Neuronal stem cell (in vitro differentiated cells): ENCODE data around the gene PRXL2C.

Source experiments
- DNase-seq: peaks from one replicate; pipeline ENCODE4 v3.0.0-alpha.2; 2013; ENCODE audit warnings: low spot score
- H2AFZ ChIP-seq: one replicate; pipeline ENCODE4 v1.6.1; 2013; ENCODE audit warnings: mild to moderate bottlenecking, low read length, inconsistent platforms
- H2AK5ac ChIP-seq: 2 replicates; pipeline ENCODE4 v1.6.1; 2013; ENCODE audit warnings: low read depth, mild to moderate bottlenecking, inconsistent platforms, low read length, moderate library complexity, mixed read lengths
- H2BK120ac ChIP-seq: 2 replicates; pipeline ENCODE4 v1.6.1; 2013; ENCODE audit warnings: low read depth, mild to moderate bottlenecking, inconsistent platforms, low read length, moderate library complexity, mixed read lengths
- H2BK12ac ChIP-seq: one replicate; pipeline ENCODE4 v1.6.1; 2013; ENCODE audit warnings: low read length, inconsistent platforms
- H2BK15ac ChIP-seq: 2 replicates; pipeline ENCODE4 v1.6.1; 2013; ENCODE audit warnings: mild to moderate bottlenecking, low read length, inconsistent platforms, mixed read lengths
- H2BK5ac ChIP-seq: one replicate; pipeline ENCODE4 v1.6.1; 2013; ENCODE audit warnings: inconsistent platforms, mild to moderate bottlenecking, low read length, moderate library complexity
- H3K14ac ChIP-seq: one replicate; pipeline ENCODE4 v1.6.1; 2013; ENCODE audit warnings: low read length, inconsistent platforms
- H3K18ac ChIP-seq: 2 replicates; pipeline ENCODE4 v1.6.1; 2013; ENCODE audit warnings: low read length, inconsistent platforms
- H3K23ac ChIP-seq: 2 replicates; pipeline ENCODE4 v1.6.1; 2013; ENCODE audit warnings: low read depth, mild to moderate bottlenecking, mixed read lengths, low read length, inconsistent platforms; ENCODE audit not compliant: poor library complexity
- H3K27ac ChIP-seq: replicated peaks from 3 replicates; pipeline ENCODE4 v1.5.1; 2013; ENCODE audit warnings: low read length, inconsistent platforms
- H3K27me3 ChIP-seq, 3 experiments: 2 replicates each; pipeline ENCODE4 v1.6.1; 2013; ENCODE audit warnings: low read length in 3 of 3, mild to moderate bottlenecking in 2 of 3, inconsistent platforms in 1 of 3, low read depth in 1 of 3, mixed read lengths in 1 of 3, moderate library complexity in 1 of 3; ENCODE audit not compliant: control insufficient read depth in 3 of 3, insufficient read depth in 3 of 3
- H3K36me3 ChIP-seq, 2 donors: replicated peaks in 1 of 2; 2 replicates each; pipeline ENCODE4 v1.6.1; 2013; ENCODE audit warnings: low read length in 2 of 2; ENCODE audit not compliant: control insufficient read depth in 2 of 2, insufficient read depth in 2 of 2
- H3K4ac ChIP-seq: 2 replicates; pipeline ENCODE4 v1.6.1; 2013; ENCODE audit warnings: inconsistent platforms, mild to moderate bottlenecking, low read length, moderate library complexity
- H3K4me1 ChIP-seq, 2 donors: 1 replicate in 1 of 2; 2 replicates in 1 of 2; pipeline ENCODE4 v1.6.1; 2013; ENCODE audit warnings: low read length in 2 of 2, low read depth in 1 of 2; ENCODE audit not compliant: control insufficient read depth in 2 of 2, insufficient read depth in 1 of 2
- H3K4me2 ChIP-seq: one replicate; pipeline ENCODE4 v1.6.1; 2013; ENCODE audit warnings: mild to moderate bottlenecking, low read length, inconsistent platforms; ENCODE audit not compliant: insufficient read depth, poor library complexity, severe bottlenecking
- H3K4me3 ChIP-seq, 2 donors: 2 replicates each; pipeline ENCODE4 v1.5.1; 2013; ENCODE audit warnings: low read length in 2 of 2, mild to moderate bottlenecking in 2 of 2, inconsistent platforms in 1 of 2, moderate library complexity in 1 of 2
- H3K79me1 ChIP-seq: one replicate; pipeline ENCODE4 v1.6.1; 2013; ENCODE audit warnings: low read depth, mild to moderate bottlenecking, inconsistent platforms, low read length, moderate library complexity
- H3K9ac ChIP-seq: one replicate; pipeline ENCODE4 v1.6.1; 2013; ENCODE audit warnings: mild to moderate bottlenecking, low read depth, low read length, inconsistent platforms; ENCODE audit not compliant: poor library complexity
- H3K9me3 ChIP-seq, 2 donors: replicated peaks in 1 of 2; 2 replicates each; pipeline versions ENCODE3 to v1.6.1; 2013; ENCODE audit warnings: low read length in 2 of 2, mild to moderate bottlenecking in 2 of 2, inconsistent platforms in 1 of 2, low read depth in 1 of 2, mixed read lengths in 1 of 2, moderate library complexity in 1 of 2; ENCODE audit not compliant: control insufficient read depth in 2 of 2, insufficient read depth in 1 of 2
- H4K8ac ChIP-seq: one replicate; pipeline ENCODE4 v1.6.1; 2013; ENCODE audit warnings: low read depth, mild to moderate bottlenecking, inconsistent platforms, low read length, moderate library complexity
- H4K91ac ChIP-seq: one replicate; pipeline ENCODE4 v1.6.1; 2013; ENCODE audit warnings: low read length, low read depth, mild to moderate bottlenecking, inconsistent platforms; ENCODE audit not compliant: poor library complexity
- WGBS, 2 donors: extraction: QIAGEN DNeasy Blood & Tissue Kit; methylation state at CpG; one replicate each; pipeline ENCODE4 v1.1.7; 2013; ENCODE audit warnings: missing lambda C conversion rate in 2 of 2, mixed read lengths in 1 of 2; ENCODE audit not compliant: insufficient read length in 2 of 2, insufficient replicate concordance in 1 of 2; ENCODE audit errors: extremely low coverage in 2 of 2; 5-methylcytosine and 5-hydroxymethylcytosine counted together

The PRXL2C gene

GRCh38 chr9:96618209-96619123 is 36.7 kb downstream of the PRXL2C start:
- no peaks in the 10 kb centered on the region for H3K9me3 ChIP-seq
- H2BK15ac ChIP-seq: no peak overlapping the region
- no peak overlapping the region for H3K27ac ChIP-seq
- no peak overlapping the region for H2BK12ac ChIP-seq
- peak overlapping the region; percentile 82 for H3K14ac ChIP-seq
- H2AK5ac ChIP-seq: peak overlapping the region; percentile 70
- H3K4ac ChIP-seq: no peak overlapping the region
- H3K27me3 ChIP-seq: peaks cover 0 to 7% (median 0%) of the 10 kb centered on the region in 3 experiments
- no peak overlapping the region for H2BK120ac ChIP-seq
- no CpG with 5 or more reads among the region's 69 CpGs for WGBS, 2 donors
- H3K18ac ChIP-seq: peak overlapping the region; percentile 94
- peak overlapping the region; percentile 86 for H3K9ac ChIP-seq
- H4K8ac ChIP-seq: no peak overlapping the region
- peak overlapping the region; percentile 75 to 95 for H3K4me3 ChIP-seq
- H3K23ac ChIP-seq: no peak overlapping the region
- DNase-seq: no peak
- H2AFZ ChIP-seq: peak overlapping the region; percentile 83
- H3K36me3 ChIP-seq: no peaks in the 10 kb centered on the region
- peaks cover 13% of the 10 kb centered on the region for H3K79me1 ChIP-seq
- H3K4me2 ChIP-seq: peak overlapping the region; percentile 84
- H4K91ac ChIP-seq: no peak overlapping the region
- peaks cover 11 to 19% of the 10 kb centered on the region in 2 donors for H3K4me1 ChIP-seq
- H2BK5ac ChIP-seq: no peak overlapping the region

GRCh38 chr9:96617439-96618185 is 37.5 kb downstream of the PRXL2C start:
- H2BK120ac ChIP-seq: peak overlapping the region; percentile 74
- peak overlapping the region; percentile 53 for H3K18ac ChIP-seq
- H2AK5ac ChIP-seq: no peak overlapping the region
- no peak overlapping the region for H2BK12ac ChIP-seq
- H3K36me3 ChIP-seq: no peaks in the 10 kb centered on the region
- H2AFZ ChIP-seq: no peak overlapping the region
- peaks cover 0 to 7% (median 0%) of the 10 kb centered on the region in 3 experiments for H3K27me3 ChIP-seq
- no peak overlapping the region for H2BK5ac ChIP-seq
- peak overlapping the region; percentile 45 to 75 for H3K4me3 ChIP-seq
- no CpG with 5 or more reads among the region's 22 CpGs for WGBS, 2 donors
- H3K27ac ChIP-seq: no peak overlapping the region
- no peak overlapping the region for H3K9ac ChIP-seq
- H2BK15ac ChIP-seq: no peak overlapping the region
- no peak overlapping the region for H3K4ac ChIP-seq
- no peak overlapping the region for H3K23ac ChIP-seq
- no peak overlapping the region for H4K91ac ChIP-seq
- no peak for DNase-seq
- peak overlapping the region; percentile 84 for H3K4me2 ChIP-seq
- peak overlapping the region; percentile 47 for H3K14ac ChIP-seq
- H3K9me3 ChIP-seq: no peaks in the 10 kb centered on the region
- H3K79me1 ChIP-seq: peaks cover 15% of the 10 kb centered on the region
- peaks cover 11 to 25% of the 10 kb centered on the region in 2 donors for H3K4me1 ChIP-seq
- no peak overlapping the region for H4K8ac ChIP-seq

- H3K4me3 ChIP-seq: no peak overlapping the region
These were observed 38.2 kb downstream of the PRXL2C start for GRCh38 chr9:96616817-96617438.

More at GRCh38 chr9:96616817-96617438, 38.2 kb downstream of the PRXL2C start:
- Histone ChIP-seq H3K79me1 (peaks cover 15% of the 10 kb centered on the region), H3K18ac (no peak overlapping the region), H2BK5ac (no peak overlapping the region), H4K8ac (no peak overlapping the region), H2BK120ac (no peak overlapping the region), H3K23ac (no peak overlapping the region), H2AK5ac (no peak overlapping the region), H3K9ac (no peak overlapping the region), H2BK15ac (no peak overlapping the region), H3K36me3 (no peaks in the 10 kb centered on the region), H3K4ac (no peak overlapping the region), H3K4me1 (peaks cover 15 to 32% of the 10 kb centered on the region in 2 donors), H2AFZ (no peak overlapping the region), H3K9me3 (no peaks in the 10 kb centered on the region), H3K27me3 (peaks cover 0 to 7% (median 0%) of the 10 kb centered on the region in 3 experiments), H4K91ac (no peak overlapping the region), H3K4me2 (no peak overlapping the region), H3K14ac (no peak overlapping the region), H2BK12ac (no peak overlapping the region), H3K27ac (no peak overlapping the region)
- DNase-seq: no peak
- WGBS, 2 donors: no CpG with 5 or more reads among the region's 7 CpGs
